Myocyte (in vitro differentiated cells): ENCODE data around the gene CRKL. TPM values are rescaled to one million over a fixed set of nuclear protein-coding genes. Genes with fewer than 3 reads are reported as not detected.

Experiments used
- DNase-seq: peaks from one replicate; pipeline ENCODE4 v3.0.0-alpha.2; 2012; ENCODE audit warnings: low read depth
- total RNA-seq: library from RNA; depleted of rRNA; stranded (reverse); fragments of >200 nt; gene quantifications from 2 replicates; pipeline ENCODE4 v1.2.3, GENCODE V29; 2014

CRKL gene
- total RNA-seq, 1 donor from 2014 or later: 52.6 TPM

DNA sequence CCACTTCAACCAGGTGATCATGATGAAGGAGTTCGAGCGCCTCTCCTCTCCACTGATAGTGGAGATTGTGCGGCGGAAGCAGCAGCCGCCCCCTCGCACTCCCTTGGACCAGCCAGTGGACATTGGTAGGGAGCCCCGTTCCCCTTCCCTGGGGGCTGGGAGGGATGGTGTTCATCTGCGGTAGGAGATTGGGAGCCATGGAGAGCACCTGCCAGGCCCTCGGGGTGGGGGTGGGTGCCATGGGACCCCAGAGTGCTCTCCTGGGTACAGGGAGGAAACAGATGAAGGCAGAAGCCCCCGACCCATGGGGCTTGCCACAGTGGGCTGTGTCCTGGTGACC lies 77.7 kb downstream of the CRKL start:
- DNase-seq: no peak

DNA sequence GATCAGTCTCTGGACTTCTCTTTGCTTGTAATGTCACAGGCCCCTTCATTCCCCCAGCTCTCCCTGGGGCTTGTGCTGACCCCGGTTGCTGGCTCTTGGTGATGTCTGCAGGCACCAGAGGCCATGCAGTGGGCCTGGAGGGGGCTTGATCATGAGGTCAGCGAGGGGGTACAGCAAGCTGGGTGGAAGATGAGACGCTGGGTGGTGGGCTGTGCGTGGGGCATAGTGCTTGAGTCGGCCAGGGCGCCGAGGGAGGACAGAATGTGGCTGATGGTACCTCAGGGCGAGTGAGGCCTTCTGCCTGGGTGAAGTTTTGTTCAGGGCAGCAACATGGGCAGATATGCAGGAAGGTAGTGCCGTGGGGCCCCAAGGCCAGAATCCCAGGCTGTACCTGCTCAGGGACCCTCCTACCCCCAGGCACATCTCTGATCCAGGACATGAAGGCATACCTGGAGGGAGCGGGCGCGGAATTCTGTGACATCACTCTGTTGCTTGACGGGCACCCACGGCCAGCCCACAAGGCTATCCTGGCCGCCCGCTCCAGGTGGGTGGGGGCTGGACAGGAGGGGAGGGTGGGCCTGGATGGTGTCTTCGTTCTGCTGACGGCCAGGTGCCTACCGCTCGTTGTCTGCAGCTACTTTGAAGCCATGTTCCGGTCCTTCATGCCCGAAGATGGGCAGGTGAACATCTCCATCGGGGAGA lies 78.3 kb downstream of the CRKL start:
- DNase-seq: no peak

DNA sequence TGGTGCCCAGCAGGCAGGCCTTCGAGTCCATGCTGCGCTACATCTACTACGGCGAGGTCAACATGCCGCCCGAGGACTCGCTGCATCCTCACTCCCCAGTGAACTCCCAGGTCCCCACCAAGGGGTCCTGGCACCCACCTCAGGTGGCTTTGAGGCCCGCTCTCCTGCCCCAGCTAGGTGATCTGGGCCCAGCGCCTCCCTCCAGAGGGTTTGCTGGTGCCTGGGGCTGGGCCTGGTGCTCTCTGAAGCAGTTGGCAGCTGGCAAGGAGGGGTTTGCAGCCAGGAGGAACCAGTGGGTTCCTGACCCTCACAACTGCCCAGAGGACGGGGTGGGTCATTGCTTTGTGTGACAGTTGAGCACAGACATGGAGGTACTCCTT lies 78.8 kb downstream of the CRKL start:
- DNase-seq: no peak

DNA sequence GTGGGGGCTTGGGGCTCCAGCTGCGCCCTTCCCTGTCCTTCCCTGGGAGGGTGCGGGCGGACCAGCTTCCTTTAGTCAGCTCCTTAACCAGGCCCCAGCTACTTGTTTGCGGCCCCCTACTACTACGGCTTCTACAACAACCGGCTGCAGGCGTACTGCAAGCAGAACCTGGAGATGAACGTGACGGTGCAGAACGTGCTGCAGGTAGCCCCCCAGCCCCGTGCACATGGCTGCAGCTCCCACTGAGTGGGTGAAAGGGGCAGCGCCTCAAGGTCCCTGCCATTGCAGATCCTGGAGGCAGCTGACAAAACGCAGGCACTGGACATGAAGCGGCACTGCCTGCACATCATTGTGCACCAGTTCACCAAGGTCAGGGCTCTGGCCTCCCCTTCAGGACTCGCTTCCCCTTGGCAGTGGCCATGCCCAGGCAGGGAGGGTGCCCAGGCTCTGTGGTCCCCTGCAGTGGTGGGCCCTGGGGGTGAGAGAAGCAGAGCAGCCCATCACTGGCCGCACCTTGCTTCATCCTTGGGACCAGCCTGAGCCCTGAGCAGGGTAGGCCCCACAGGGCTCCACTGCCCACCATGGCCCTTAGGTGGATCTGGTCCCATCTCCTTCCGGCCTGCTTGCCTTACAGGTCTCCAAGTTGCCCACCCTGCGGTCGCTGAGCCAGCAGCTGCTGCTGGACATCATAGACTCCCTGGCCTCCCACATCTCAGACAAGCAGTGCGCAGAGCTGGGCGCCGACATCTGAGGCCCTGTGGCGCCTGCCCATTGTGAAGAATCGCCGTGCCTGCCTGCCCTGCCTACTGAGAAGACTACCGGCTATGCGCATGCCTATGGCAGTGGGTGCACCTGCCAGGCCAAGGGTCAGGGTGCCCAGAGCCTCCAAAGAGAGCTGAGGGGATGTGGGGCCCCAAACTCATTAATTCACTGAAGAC lies 79.7 kb downstream of the CRKL start:
- no peak for DNase-seq

- no peak for DNase-seq
These were observed 80.5 kb downstream of the CRKL start for GRCh38 chr22:20997536-20998257.

GRCh38 chr22:20998411-20999336 lies 81.5 kb downstream of the CRKL start:
- no peak for DNase-seq

DNA sequence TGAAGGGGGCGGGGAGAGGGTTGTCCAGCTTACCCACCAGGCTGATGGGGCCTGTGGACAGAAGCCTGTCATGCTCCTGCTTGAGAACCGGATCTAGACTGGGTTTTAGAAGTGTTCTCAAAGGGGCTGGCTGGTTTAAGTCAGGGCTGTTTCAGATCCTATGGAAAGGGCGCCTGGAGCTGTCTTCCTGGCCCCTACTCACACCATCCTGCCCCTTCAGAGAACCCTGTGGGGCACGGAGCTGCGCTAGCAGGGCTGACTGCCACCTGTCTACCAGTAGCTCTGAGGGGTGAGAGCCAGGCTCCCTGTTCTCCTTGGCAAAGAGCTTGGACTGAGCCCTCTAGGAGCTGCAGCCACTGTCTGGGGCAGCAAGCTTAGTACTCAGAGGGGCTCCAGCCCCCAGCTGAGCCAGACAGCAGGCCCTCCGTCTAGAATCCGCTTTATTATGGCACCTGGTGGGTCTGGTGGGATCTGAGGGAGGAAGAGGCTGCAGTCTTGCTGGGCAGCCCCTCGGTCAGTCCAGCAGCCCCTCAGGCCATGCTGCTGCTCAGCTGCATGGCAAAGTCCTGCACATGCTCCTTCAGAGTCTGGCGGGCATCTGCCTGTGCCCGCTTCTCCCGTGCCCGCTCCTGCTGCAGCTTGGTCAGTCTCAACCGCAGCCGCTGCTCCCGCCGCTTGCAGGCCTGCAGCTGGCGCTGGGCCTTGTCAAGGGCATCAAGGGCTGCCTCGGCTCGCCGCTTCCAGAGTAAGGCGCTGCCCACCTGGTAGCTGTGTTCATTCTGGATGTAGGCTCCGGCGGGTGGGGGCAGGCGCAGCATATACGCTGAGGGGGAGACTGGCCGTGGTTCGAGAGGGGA lies 82.4 kb downstream of the CRKL start:
- DNase-seq: no peak

GRCh38 chr22:21000207-21000986 lies 83.2 kb downstream of the CRKL start:
- DNase-seq: no peak

DNA sequence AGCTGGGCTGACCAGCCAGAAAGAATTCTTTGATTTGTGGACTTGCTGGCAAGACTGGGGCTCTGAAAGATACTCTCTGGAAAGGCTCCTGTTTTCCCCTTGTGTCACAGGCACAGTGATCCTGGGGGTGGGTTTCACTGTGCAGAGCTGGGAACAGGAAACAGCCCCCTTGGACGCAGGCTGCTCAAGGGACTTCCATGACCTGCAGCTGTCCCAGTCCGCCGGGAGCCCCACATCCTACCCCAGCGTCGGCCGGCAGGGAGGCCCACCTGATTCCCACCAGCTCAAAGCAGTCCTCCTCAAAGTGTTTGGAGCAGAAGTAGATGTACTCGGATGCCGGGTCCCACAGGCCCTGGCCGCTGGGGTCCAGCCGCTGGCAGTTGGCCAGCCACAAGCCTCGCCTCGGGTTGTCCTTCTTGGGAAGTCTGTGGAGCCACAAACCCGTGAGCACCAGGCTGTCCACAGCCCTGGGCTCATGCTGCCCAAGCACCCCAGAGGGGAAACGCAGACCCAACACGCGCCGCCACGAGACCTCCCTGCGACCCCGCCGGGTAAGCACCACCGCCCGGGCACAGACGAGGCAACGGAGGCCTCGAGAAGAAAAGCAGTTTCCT lies 83.9 kb downstream of the CRKL start:
- no peak for DNase-seq

- DNase-seq: peak; percentile 97
These were observed 84.6 kb downstream of the CRKL start, which contains the start of gene THAP7 for GRCh38 chr22:21001601-21002325. Gene THAP7 (minus strand): TSS chr22:21002118. CDS start chr22:21001911, 207 bp downstream.

Other genes starting within 250 kb of the CRKL start
- not detected in 2 replicates for gene SERPIND1, start 143.3 kb upstream of the CRKL start, total RNA-seq
- 41.7 and 48.4 TPM in 2 replicates for gene PI4KA, start 58.6 kb upstream of the CRKL start, total RNA-seq
- 15.1 and 19.1 TPM in 2 replicates for gene SNAP29, start 58.4 kb upstream of the CRKL start, total RNA-seq
- 0.13 TPM in 1 of 2 replicates, not detected in the other for gene AIFM3, start 49.8 kb downstream of the CRKL start, total RNA-seq
- gene LZTR1, start 64.9 kb downstream of the CRKL start, total RNA-seq: 51.8 and 54.3 TPM in 2 replicates
- gene THAP7, start 84.7 kb downstream of the CRKL start, total RNA-seq: 56.5 and 60.0 TPM in 2 replicates
- 72.8 and 103 TPM in 2 replicates for gene P2RX6, start 97.8 kb downstream of the CRKL start, total RNA-seq
- 0.70 and 1.3 TPM in 2 replicates for gene SLC7A4, start 115.2 kb downstream of the CRKL start, total RNA-seq
- 0.08 and 0.88 TPM in 2 replicates for gene LRRC74B, start 128.5 kb downstream of the CRKL start, total RNA-seq